WTC11 (cell line): Measurements from ENCODE around the gene DNAJC15. TPM values are rescaled to one million over a fixed set of nuclear protein-coding genes. Genes with fewer than 3 reads are reported as not detected.
A peak's percentile ranks its signal among the peaks of the same experiment; 100 is the strongest.

Experiments
- ATAC-seq: fragments of 200-7000 bp; cut with Tn5 transposase; 2 replicates; pipeline ENCODE4 v1.10.0; 2021; ENCODE audit warnings: mild to moderate bottlenecking, moderate library complexity
- CTCF ChIA-PET: fragments of 300-600 bp; sonication (Branson Sonifier 250); formaldehyde crosslinking; loops from one replicate; lab custom pipeline; 2021; ENCODE audit warnings: antibody characterized with exemption; lab: Charles Lee
- POLR2A ChIA-PET: fragments of 350-600 bp; sonication (Branson Sonifier 250); formaldehyde crosslinking; loops from one replicate; lab custom pipeline; 2021; ENCODE audit warnings: antibody characterized with exemption; lab: Charles Lee
- DNase-seq: peaks from one replicate; pipeline ENCODE4 v3.0.0; 2021; ENCODE audit warnings: low spot score
- H3K27ac Mint-ChIP-seq: 2 replicates; pipeline ENCODE4 v1.8.0; 2021; ENCODE audit warnings: mixed read lengths
- H3K27me3 Mint-ChIP-seq: 2 replicates; pipeline ENCODE4 v1.8.0; 2021; ENCODE audit warnings: low read depth, mild to moderate bottlenecking, moderate library complexity, mixed read lengths
- H3K36me3 Mint-ChIP-seq: 2 replicates; pipeline ENCODE4 v1.8.0; 2021; ENCODE audit warnings: mixed read lengths
- H3K4me1 Mint-ChIP-seq: 2 replicates; pipeline ENCODE4 v1.8.0; 2022; ENCODE audit warnings: mixed read lengths
- H3K4me3 Mint-ChIP-seq: 2 replicates; pipeline ENCODE4 v1.8.0; 2021; ENCODE audit warnings: mild to moderate bottlenecking, moderate library complexity, mixed read lengths
- H3K9me3 Mint-ChIP-seq: 2 replicates; pipeline ENCODE4 v1.8.0; 2021; ENCODE audit warnings: mixed read lengths
- CBFB ChIP-seq: sonication (generic); formaldehyde crosslinking; IDR thresholded peaks from 2 replicates; pipeline ENCODE4 v1.8.1; 2022; ENCODE audit warnings: mild to moderate bottlenecking, low read depth, missing genetic modification reagents
- CREB1 ChIP-seq: sonication (generic); formaldehyde crosslinking; IDR thresholded peaks from 2 replicates; pipeline ENCODE4 v1.8.0; 2023; ENCODE audit warnings: mild to moderate bottlenecking, missing genetic modification reagents
- GRHL2 ChIP-seq: fragments of 250-450 bp; sonication (Bioruptor Pico); IDR thresholded peaks from 2 replicates; pipeline ENCODE4 v1.8.0; 2022; ENCODE audit warnings: mild to moderate bottlenecking, moderate library complexity; ENCODE audit not compliant: insufficient replicate concordance, severe bottlenecking
- JUN ChIP-seq: sonication (generic); formaldehyde crosslinking; IDR thresholded peaks from 2 replicates; pipeline ENCODE4 v1.8.0; 2023; ENCODE audit warnings: mild to moderate bottlenecking, missing genetic modification reagents
- NFYB ChIP-seq: sonication (generic); formaldehyde crosslinking; conservative IDR thresholded peaks from 2 replicates; pipeline ENCODE4 v1.8.0; 2022; ENCODE audit warnings: low read depth, missing genetic modification reagents
- NR2C2 ChIP-seq: sonication (generic); formaldehyde crosslinking; IDR thresholded peaks from 2 replicates; pipeline ENCODE4 v1.8.0; 2022; ENCODE audit warnings: mild to moderate bottlenecking, missing genetic modification reagents
- RORB ChIP-seq: fragments of 250-450 bp; sonication (Bioruptor Pico); IDR thresholded peaks from 2 replicates; pipeline ENCODE4 v1.9.0; 2021; ENCODE audit warnings: mild to moderate bottlenecking
- SOX15 ChIP-seq: fragments of 250-450 bp; sonication (Bioruptor Pico); IDR thresholded peaks from 2 replicates; pipeline ENCODE4 v1.9.0; 2021; ENCODE audit warnings: mild to moderate bottlenecking
- SP1 ChIP-seq: sonication (generic); formaldehyde crosslinking; conservative IDR thresholded peaks from 2 replicates; pipeline ENCODE4 v1.8.1; 2022; ENCODE audit warnings: missing genetic modification reagents
- TP53 ChIP-seq: sonication (generic); formaldehyde crosslinking; IDR thresholded peaks from 2 replicates; pipeline ENCODE4 v1.8.1; 2023; ENCODE audit warnings: mild to moderate bottlenecking, missing genetic modification reagents
- ZNF121 ChIP-seq: sonication (generic); formaldehyde crosslinking; IDR thresholded peaks from 2 replicates; pipeline ENCODE4 v1.8.0; 2023; ENCODE audit warnings: missing genetic modification reagents
- ZNF219 ChIP-seq: sonication (generic); formaldehyde crosslinking; IDR thresholded peaks from 2 replicates; pipeline ENCODE4 v1.8.0; 2023; ENCODE audit warnings: missing genetic modification reagents, mild to moderate bottlenecking, borderline replicate concordance
- ZNF416 ChIP-seq: fragments of 250-450 bp; sonication (Bioruptor Pico); IDR thresholded peaks from 2 replicates; pipeline ENCODE4 v1.9.0; 2021; ENCODE audit warnings: mild to moderate bottlenecking, inconsistent platforms
- total RNA-seq: library from RNA; stranded (reverse); gene quantifications from 3 replicates; pipeline ENCODE4 v1.2.3, GENCODE V29; 2021
- TF ChIP-seq, protein P1 (sequence below): fragments of 200-600 bp; IDR thresholded peaks from 2 replicates; pipeline ENCODE4 v1.8.0; 2022; ENCODE audit warnings: antibody characterized with exemption
- TF ChIP-seq, protein P2 (sequence below): sonication (generic); formaldehyde crosslinking; IDR thresholded peaks from 2 replicates; pipeline ENCODE4 v1.8.0; 2022; ENCODE audit warnings: mild to moderate bottlenecking, missing genetic modification reagents
- TF ChIP-seq, protein P3 (sequence below): sonication (generic); formaldehyde crosslinking; IDR thresholded peaks from 2 replicates; pipeline ENCODE4 v1.8.1; 2022; ENCODE audit warnings: low read depth, missing genetic modification reagents, borderline replicate concordance
- TF ChIP-seq, protein P4 (sequence below): sonication (generic); formaldehyde crosslinking; IDR thresholded peaks from 2 replicates; pipeline ENCODE4 v1.8.1; 2023; ENCODE audit warnings: mild to moderate bottlenecking, missing genetic modification reagents
- TF ChIP-seq, protein P5 (sequence below): fragments of 250-450 bp; sonication (Bioruptor Pico); IDR thresholded peaks from 2 replicates; pipeline ENCODE4 v1.8.0; 2021; ENCODE audit warnings: mild to moderate bottlenecking
- TF ChIP-seq, protein P6 (sequence below): sonication (generic); formaldehyde crosslinking; IDR thresholded peaks from 2 replicates; pipeline ENCODE4 v1.8.1; 2022; ENCODE audit warnings: low read depth, mild to moderate bottlenecking, moderate library complexity, missing genetic modification reagents, borderline replicate concordance
- TF ChIP-seq, protein P7 (sequence below): sonication (generic); formaldehyde crosslinking; IDR thresholded peaks from 2 replicates; pipeline ENCODE4 v1.8.0; 2023; ENCODE audit warnings: missing genetic modification reagents, mild to moderate bottlenecking, borderline replicate concordance

Gene DNAJC15
- total RNA-seq, 1 experiment from 2014 or later = 12.2 TPM

DNA sequence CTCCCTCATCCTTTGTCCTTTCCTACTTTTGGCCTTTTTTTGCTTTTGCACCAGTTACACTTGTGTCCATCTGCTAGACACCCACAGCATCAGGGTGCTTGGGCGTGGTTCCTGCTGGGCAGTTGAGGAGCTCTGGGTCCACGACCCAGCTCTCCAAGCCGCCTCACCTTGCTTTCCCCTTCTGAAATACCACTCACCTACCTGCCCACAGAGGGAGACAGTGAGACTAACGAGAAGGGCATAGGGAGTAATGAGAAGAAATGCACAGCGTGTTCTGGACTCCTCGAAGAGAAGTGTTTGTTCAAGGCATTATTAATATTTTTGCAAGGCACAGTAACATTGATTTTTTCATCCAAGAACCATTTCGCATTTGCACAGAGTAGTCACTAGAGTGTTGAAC, 92.9 kb downstream of the DNAJC15 start:
- CTCF ChIA-PET = interaction anchor here (0.5 to 2.2 kb wide), 12 partner anchors 11 to 690 kb away, joined by 3 to 8 read pairs (median 3); partner anchors contain the start of gene EPSTI1
- TF ChIP-seq, protein P1, sequence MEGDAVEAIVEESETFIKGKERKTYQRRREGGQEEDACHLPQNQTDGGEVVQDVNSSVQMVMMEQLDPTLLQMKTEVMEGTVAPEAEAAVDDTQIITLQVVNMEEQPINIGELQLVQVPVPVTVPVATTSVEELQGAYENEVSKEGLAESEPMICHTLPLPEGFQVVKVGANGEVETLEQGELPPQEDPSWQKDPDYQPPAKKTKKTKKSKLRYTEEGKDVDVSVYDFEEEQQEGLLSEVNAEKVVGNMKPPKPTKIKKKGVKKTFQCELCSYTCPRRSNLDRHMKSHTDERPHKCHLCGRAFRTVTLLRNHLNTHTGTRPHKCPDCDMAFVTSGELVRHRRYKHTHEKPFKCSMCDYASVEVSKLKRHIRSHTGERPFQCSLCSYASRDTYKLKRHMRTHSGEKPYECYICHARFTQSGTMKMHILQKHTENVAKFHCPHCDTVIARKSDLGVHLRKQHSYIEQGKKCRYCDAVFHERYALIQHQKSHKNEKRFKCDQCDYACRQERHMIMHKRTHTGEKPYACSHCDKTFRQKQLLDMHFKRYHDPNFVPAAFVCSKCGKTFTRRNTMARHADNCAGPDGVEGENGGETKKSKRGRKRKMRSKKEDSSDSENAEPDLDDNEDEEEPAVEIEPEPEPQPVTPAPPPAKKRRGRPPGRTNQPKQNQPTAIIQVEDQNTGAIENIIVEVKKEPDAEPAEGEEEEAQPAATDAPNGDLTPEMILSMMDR = 0 out of 2 replicates have a peak, but pooled peaks have one; percentile 27
- no peak for TF ChIP-seq JUN (CRISPR knock-in tag)
- TF ChIP-seq, protein P2, sequence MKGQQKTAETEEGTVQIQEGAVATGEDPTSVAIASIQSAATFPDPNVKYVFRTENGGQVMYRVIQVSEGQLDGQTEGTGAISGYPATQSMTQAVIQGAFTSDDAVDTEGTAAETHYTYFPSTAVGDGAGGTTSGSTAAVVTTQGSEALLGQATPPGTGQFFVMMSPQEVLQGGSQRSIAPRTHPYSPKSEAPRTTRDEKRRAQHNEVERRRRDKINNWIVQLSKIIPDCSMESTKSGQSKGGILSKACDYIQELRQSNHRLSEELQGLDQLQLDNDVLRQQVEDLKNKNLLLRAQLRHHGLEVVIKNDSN = no peak
- TF ChIP-seq, all 79 proteins: peak for 1
- H3K27me3 Mint-ChIP-seq = no peaks in the 10 kb centered on the region
- H3K27ac Mint-ChIP-seq = no peak overlapping the region
- peak; percentile 72 for ATAC-seq
- no peak overlapping the region for H3K4me3 Mint-ChIP-seq
- H3K9me3 Mint-ChIP-seq = no peaks in the 10 kb centered on the region
- POLR2A ChIA-PET = no interaction called here
- DNase-seq = no peak
- H3K36me3 Mint-ChIP-seq = no peaks in the 10 kb centered on the region
- peaks cover 8% of the 10 kb centered on the region for H3K4me1 Mint-ChIP-seq

DNA sequence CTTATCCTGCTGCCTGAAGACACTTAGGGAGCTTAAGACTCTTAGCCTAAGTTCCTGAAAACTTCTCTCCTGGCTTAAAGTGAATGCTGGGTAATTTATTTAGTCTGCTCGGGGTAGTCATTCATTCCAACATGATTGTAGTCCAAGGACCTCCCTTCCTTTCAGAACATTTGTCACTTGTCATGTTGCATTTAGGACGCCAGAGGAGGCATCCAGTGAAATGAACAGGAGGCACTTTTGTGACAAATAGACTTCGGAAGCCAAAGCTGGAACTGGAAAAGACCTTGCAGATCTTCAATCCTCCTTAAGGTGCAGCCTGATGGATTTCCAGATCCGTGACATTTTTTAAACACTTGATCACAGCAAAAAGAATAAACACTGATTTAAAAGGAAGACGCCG, 95.1 kb downstream of the DNAJC15 start:
- Mint-ChIP-seq H3K9me3 (no peaks in the 10 kb centered on the region), H3K36me3 (no peaks in the 10 kb centered on the region), H3K4me1 (peaks cover 9% of the 10 kb centered on the region), H3K27ac (no peak overlapping the region), H3K4me3 (no peak overlapping the region), H3K27me3 (no peaks in the 10 kb centered on the region)
- ATAC-seq (no peak), DNase-seq (no peak)
- TF ChIP-seq, protein P3, sequence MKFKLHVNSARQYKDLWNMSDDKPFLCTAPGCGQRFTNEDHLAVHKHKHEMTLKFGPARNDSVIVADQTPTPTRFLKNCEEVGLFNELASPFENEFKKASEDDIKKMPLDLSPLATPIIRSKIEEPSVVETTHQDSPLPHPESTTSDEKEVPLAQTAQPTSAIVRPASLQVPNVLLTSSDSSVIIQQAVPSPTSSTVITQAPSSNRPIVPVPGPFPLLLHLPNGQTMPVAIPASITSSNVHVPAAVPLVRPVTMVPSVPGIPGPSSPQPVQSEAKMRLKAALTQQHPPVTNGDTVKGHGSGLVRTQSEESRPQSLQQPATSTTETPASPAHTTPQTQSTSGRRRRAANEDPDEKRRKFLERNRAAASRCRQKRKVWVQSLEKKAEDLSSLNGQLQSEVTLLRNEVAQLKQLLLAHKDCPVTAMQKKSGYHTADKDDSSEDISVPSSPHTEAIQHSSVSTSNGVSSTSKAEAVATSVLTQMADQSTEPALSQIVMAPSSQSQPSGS = no peak
- TF ChIP-seq ZNF219 (no peak), GRHL2 (CRISPR knock-in tag) (no peak), NFYB (CRISPR knock-in tag) (no peak), NR2C2 (no peak), CREB1 (no peak), RORB (CRISPR knock-in tag) (no peak), TP53 (CRISPR knock-in tag) (no peak), ZNF416 (CRISPR knock-in tag) (no peak)
- TF ChIP-seq, protein P4, sequence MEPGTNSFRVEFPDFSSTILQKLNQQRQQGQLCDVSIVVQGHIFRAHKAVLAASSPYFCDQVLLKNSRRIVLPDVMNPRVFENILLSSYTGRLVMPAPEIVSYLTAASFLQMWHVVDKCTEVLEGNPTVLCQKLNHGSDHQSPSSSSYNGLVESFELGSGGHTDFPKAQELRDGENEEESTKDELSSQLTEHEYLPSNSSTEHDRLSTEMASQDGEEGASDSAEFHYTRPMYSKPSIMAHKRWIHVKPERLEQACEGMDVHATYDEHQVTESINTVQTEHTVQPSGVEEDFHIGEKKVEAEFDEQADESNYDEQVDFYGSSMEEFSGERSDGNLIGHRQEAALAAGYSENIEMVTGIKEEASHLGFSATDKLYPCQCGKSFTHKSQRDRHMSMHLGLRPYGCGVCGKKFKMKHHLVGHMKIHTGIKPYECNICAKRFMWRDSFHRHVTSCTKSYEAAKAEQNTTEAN (CRISPR knock-in tag) = no peak
- TF ChIP-seq, protein P5, sequence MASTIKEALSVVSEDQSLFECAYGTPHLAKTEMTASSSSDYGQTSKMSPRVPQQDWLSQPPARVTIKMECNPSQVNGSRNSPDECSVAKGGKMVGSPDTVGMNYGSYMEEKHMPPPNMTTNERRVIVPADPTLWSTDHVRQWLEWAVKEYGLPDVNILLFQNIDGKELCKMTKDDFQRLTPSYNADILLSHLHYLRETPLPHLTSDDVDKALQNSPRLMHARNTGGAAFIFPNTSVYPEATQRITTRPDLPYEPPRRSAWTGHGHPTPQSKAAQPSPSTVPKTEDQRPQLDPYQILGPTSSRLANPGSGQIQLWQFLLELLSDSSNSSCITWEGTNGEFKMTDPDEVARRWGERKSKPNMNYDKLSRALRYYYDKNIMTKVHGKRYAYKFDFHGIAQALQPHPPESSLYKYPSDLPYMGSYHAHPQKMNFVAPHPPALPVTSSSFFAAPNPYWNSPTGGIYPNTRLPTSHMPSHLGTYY (CRISPR knock-in tag) = no peak
- CTCF ChIA-PET = no interaction called here
- POLR2A ChIA-PET = no interaction called here

DNA sequence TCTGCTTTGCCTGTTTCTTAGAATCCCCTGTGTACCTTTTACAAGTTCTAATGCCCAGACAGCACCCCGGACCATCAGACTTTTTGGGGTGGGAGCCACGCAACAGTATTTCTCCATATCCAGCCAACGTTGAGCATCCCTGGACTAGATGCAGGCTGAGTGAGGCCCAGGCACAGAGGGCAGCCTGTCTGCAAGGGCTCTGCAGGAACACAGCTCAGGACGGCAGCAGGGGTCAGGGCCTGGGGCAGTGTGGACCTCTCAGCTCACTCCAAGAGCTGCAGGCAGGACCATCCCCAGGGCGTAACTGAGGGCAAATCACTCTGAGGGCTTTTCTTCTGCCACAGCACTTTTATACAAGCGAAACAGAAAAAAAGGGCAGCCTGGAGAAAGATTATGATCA, 95.8 kb downstream of the DNAJC15 start:
- CTCF ChIA-PET = no interaction called here
- DNase-seq (no peak), ATAC-seq (peak; percentile 54; the same call in 1 of the 2 replicates)
- Mint-ChIP-seq H3K27ac (no peak overlapping the region), H3K27me3 (no peaks in the 10 kb centered on the region), H3K4me1 (peaks cover 15% of the 10 kb centered on the region), H3K9me3 (no peaks in the 10 kb centered on the region), H3K4me3 (no peak overlapping the region), H3K36me3 (no peaks in the 10 kb centered on the region)
- POLR2A ChIA-PET = no interaction called here
- TF ChIP-seq SP1 (CRISPR knock-in tag) (no peak), CBFB (no peak), SOX15 (CRISPR knock-in tag) (no peak), CREB1 (no peak), ZNF121 (CRISPR knock-in tag) (no peak)
- TF ChIP-seq, protein P6, sequence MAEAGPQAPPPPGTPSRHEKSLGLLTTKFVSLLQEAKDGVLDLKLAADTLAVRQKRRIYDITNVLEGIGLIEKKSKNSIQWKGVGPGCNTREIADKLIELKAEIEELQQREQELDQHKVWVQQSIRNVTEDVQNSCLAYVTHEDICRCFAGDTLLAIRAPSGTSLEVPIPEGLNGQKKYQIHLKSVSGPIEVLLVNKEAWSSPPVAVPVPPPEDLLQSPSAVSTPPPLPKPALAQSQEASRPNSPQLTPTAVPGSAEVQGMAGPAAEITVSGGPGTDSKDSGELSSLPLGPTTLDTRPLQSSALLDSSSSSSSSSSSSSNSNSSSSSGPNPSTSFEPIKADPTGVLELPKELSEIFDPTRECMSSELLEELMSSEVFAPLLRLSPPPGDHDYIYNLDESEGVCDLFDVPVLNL (CRISPR knock-in tag) = no peak
- TF ChIP-seq, protein P7, sequence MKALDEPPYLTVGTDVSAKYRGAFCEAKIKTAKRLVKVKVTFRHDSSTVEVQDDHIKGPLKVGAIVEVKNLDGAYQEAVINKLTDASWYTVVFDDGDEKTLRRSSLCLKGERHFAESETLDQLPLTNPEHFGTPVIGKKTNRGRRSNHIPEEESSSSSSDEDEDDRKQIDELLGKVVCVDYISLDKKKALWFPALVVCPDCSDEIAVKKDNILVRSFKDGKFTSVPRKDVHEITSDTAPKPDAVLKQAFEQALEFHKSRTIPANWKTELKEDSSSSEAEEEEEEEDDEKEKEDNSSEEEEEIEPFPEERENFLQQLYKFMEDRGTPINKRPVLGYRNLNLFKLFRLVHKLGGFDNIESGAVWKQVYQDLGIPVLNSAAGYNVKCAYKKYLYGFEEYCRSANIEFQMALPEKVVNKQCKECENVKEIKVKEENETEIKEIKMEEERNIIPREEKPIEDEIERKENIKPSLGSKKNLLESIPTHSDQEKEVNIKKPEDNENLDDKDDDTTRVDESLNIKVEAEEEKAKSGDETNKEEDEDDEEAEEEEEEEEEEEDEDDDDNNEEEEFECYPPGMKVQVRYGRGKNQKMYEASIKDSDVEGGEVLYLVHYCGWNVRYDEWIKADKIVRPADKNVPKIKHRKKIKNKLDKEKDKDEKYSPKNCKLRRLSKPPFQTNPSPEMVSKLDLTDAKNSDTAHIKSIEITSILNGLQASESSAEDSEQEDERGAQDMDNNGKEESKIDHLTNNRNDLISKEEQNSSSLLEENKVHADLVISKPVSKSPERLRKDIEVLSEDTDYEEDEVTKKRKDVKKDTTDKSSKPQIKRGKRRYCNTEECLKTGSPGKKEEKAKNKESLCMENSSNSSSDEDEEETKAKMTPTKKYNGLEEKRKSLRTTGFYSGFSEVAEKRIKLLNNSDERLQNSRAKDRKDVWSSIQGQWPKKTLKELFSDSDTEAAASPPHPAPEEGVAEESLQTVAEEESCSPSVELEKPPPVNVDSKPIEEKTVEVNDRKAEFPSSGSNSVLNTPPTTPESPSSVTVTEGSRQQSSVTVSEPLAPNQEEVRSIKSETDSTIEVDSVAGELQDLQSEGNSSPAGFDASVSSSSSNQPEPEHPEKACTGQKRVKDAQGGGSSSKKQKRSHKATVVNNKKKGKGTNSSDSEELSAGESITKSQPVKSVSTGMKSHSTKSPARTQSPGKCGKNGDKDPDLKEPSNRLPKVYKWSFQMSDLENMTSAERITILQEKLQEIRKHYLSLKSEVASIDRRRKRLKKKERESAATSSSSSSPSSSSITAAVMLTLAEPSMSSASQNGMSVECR (CRISPR knock-in tag) = no peak
